Uterus (tissue), 2 donors: Measurements from ENCODE around the gene PERM1.

Experiments used
- CTCF ChIP-seq, 4 experiments: fragments of 200-600 bp in 2 of 4; fragments of 450-650 bp in 2 of 4; sonication (generic) in 2 of 4; IDR thresholded peaks; one replicate each; pipeline ENCODE4 v1.5.1; 2016 to 2019; ENCODE audit warnings: antibody characterized with exemption in 4 of 4, mild to moderate bottlenecking in 2 of 4, moderate library complexity in 1 of 4
- POLR2A ChIP-seq, 2 donors: fragments of 450-650 bp; IDR thresholded peaks; one replicate each; pipeline ENCODE4 v1.6.1; 2016; ENCODE audit warnings: antibody characterized with exemption in 2 of 2, mild to moderate bottlenecking in 1 of 2, moderate library complexity in 1 of 2

GRCh38 chr1:930633-931138 is 51.2 kb downstream of the PERM1 start:
- no peak for TF ChIP-seq CTCF (IDR thresholded peaks at IDR 0.05)
- TF ChIP-seq POLR2A (IDR thresholded peaks at IDR 0.05): no peak
